HG02763 (cell line): ENCODE results near the gene TOX2.

Experiments
- ATAC-seq: cut with Tn5 transposase; IDR thresholded peaks from one replicate; pipeline ENCODE4 v1.9.1; 2021; ENCODE audit warnings: mild to moderate bottlenecking, moderate library complexity; ENCODE audit not compliant: unreplicated experiment

The TOX2 gene

DNA sequence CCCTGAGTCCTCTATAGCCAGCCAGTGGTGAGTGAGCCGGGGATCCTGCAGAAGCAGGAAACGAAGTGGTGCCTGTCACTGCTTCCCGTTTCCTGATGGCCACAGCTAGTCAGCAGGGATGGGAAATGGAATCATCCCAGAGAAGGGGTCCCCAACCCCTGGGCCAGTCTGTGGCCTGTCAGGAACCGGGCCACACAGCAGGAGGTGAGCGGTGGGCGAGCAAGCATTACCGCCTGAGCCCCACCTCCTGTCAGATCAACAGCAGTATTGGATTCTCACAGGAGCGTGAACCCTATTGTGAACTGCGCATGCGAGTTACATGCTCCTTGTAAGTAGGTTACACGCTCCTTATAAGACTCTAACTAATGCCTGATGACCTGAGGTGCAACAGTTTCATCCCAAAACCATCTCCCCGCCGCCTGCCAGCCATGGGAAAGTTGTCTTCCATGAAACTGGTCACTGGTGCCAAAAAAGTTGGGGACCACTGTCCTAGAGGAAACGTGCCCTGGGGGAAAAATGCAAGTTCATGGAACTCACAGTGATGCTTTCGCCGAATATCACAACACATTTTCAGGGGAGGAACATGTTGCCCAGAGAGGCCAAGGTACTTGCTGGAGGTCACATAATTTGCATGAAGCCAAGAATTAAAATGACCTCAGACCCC is 158.5 kb downstream of the TOX2 start:
- no peak for ATAC-seq

DNA sequence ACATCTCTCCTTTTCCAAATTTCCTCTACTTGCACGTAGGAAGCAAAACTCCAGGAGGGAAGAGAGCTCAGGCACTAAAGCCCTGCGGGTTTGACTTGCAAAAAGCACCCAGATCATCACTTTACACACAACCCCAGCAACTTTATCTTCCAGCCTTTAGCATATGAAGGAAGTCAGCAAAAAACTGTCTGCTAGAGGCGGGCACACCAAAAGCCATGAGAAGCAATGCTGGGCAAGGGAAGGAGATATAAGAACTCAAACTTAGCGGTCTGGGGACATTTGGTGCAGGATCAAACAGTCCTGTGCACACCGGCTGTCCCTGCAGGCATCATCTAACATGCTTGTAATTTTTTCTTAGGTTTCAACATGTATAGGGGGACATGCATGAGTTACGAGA is 159.0 kb downstream of the TOX2 start:
- ATAC-seq: no peak

DNA sequence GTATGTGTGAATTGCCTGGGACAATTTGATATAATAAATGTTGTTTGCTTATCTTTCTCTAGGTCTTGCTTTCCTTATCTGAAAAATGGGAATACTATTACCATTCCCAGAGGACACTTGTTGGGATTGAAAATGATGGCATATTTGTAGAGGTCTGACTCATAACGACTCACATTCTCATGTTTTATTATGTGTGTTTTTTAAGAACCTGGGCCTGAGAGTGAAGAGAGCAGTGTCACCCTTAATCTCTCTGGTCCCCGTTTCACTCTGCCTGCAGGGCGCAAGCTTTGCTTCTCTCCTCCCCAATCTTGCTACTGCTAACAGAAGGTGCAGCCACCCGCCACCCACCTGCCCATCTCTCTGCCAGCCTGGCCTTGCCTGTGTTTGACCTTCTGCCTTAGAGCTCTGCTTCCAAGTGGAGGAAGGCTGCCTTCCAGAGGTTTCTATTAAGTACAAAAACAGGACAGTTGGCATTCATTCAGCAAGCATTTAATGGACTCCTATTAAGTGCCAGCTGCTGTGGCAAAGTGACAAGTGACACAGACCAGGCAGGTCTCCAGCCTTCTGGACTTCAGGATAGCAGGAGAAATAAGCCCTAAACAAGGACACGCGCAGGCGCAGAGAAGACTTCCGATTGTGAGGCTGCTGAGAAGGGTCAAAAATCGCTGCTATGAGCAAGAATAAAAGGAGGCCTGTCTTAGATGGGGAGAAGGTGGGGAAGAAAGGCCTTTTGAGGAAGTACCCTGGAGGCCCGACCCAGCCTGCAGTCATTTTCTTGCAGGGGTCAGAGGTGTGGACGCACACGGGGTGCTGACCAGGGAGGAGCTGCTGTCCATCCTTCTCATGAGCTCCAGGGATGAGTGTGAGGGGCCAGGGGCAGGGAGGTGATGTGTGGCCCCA is 159.8 kb downstream of the TOX2 start:
- no peak for ATAC-seq

DNA sequence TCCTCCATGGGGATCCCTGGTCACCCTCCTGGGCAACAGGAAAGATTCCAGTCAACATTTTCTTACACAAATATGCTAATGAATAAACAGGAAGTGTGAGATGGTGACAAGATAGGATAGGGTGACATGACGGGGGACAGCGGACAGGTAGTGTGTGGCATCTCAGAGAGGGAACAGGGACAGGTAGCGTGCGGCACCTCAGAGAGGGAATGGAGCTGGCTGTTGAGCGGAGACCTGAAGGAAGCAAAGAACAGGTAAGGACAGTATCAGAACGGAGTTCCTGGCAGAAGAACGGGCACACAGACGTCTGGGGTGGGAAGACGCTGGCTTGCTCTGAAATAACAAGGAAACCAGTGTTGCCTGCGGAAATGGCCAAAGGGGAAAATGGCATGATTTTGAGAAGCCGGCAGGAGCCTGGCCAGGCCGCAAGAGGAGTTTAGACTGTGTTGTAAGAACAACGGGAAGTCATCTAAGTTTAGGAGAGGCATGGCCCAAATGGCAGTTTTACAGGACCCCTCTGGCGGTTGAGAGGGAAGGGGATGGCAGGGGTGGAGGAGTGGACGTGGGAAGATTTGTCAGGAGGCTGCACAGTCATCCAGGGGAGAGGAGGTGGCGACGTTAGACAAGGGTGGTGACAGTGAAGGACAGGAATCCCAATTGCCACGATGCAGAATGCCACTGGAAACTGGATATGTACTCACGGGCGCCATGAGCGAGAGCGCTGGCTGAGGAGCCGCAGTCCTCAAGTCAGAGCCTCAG is 160.7 kb downstream of the TOX2 start:
- ATAC-seq: no peak

DNA sequence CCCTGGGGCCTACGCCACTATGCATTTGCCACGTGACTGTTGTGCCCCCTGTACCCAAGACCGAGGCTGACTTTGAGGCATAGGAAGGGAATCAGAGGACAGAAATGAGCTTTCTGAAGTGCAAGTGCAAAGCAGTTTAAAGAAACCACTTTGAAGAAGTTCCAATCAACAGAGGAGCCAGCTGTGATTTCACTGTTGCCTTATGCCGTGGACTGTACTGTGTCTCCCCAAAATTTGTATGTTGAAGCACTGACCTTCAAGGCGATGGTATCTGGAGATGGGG is 161.2 kb downstream of the TOX2 start:
- no peak for ATAC-seq

DNA sequence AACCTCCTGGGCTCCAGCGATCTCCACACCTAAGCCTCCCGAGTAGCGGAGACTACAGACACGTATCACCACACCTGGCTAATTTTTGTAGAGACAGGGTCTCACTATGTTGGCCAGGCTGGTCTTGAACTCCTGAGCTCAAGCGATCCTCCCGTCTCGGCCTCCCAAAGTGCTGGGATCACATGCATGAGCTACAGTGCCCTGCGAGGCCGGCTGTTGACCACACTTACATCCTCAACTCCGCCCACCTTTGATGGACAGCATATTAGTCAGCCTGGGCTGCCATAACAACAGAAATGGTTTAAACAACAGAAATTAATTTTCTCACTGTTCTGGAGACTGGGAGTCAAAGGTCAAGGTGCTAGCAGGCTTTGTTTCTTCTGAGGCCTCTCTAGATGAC is 164.6 kb downstream of the TOX2 start:
- no peak for ATAC-seq

DNA sequence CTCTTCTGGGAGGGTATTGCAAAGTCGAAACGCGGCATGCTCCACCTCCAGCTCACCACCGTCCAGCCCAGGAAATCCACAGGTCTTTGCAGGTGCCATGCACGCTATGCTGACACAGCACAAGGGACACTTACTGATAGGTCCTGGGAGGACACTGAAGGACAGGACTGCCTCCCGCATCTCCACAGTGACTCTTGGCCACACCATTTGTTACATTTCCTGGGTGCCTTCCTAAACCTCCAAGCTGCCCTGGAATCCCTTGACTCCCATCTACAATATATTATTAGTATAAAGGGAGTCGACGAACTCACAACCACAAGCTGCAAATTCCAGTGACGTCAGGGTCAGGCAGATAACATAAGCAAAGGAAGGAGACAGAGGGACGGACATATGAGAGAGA is 165.4 kb downstream of the TOX2 start:
- no peak for ATAC-seq

DNA sequence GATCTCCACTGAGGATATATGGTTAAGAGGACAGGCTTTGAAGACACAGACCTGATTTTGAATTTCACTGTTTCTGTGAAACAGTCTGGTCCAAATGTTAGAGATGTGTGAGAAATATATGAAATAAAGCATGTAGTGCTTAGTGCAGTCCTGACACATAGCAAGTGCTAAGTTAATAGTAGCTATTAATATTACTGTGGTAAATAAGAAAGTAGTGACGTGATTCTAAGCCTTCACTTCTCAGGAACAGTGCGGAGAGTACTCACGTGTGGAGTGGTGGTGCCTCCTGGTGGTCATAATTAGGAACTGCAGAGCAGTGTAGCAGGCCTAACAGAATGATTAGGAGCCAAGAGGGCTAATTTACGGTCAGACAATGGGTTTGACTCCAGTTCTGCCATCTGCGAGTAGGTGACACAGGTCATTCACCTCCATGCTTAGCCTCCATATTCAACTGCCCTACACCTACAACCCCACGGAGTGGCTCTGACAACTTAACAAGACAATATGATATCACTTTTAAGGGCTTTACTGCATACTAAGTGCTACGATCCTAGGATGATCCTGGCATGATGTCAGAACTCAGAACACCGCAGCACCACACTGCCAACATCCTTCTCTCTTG is 166.1 kb downstream of the TOX2 start:
- no peak for ATAC-seq

DNA sequence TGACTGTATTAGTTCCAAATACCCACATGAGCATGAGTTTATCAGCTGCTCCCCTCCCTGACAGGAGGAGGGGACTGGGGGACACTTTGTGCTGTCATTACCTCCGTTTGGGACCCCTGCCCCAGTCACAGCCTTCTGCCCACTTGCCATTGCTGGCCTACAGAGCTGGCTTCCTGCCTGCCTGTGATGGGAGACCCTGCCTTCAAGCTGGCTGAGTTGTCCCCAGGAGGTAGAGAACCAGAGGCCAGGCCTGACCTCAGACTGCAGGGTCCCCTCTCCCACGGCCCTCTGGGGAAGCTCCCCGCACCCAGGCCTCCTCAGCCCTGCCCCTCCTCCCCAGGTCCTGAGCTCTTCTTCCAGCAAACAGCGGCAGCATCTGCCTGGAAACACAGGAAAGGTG is 166.8 kb downstream of the TOX2 start:
- ATAC-seq: no peak

DNA sequence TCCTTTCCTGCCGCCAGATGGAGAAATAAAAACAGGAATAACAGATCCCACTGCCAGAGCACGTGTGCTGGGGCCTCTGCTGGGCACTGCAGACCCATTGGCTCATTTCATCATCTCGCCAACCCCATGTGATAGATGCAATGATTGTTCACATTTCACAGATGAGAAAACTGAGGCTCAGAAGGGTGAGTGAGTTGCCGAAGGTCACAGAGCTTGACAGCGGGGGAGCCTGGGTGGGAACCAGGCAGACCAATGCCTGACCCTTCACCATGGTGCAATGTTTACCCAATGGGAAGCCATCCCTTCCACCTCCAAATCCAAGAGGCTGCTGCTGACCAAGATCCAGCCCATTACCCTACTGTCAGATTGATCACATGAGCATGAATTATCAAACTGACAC is 167.2 kb downstream of the TOX2 start:
- ATAC-seq: no peak

DNA sequence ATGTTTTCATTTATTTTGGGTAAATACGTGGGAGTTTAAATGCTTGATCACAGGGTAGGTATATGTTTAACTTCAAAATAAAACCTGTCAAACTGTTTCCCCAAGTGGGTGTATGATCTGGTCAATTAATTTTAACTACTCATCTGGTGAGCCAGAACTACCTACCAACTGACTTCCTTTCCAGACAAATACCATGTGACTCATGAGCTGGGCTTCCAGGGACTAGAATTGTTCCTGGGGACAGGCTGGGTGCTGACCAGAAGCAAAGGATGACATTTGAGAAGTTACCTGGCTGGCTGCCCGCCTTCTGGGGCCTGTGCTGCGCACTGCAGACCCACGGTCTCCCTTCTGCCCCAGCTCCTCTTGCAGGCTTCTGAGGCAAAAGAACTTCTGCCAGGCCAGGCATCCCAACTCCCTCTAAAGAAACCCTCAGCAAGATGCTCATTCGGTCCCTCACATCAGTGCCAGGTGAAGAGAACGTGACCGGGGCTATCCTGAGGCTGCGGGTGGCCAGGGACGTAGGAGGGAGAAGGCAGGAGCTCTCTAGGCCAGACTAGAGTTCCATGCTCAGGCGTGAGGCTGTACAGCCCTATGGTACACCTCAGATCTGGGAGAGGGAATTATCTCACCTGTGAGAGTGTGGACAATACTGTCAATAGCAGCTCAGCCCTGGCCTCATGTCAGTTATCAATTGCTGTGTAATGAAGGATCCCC is 168.7 kb downstream of the TOX2 start:
- ATAC-seq: no peak

DNA sequence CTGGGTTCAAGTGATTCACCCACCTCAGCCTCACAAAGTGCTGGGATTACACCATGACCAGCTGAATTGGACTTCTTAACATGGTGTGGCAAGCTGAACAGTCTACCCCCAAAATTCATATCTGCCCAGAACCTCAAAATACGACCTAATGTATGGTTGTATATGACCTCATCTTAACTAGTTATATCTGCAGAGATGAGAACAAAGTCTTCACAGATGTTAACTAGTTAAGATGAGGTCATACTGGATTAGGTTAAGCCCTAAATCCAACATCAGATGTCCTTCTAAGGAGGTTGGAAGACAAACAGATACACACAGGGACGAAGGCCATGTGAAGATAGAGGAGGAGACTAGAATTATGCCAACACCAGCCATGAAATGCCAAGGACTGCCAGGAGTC is 169.8 kb downstream of the TOX2 start:
- ATAC-seq: no peak

DNA sequence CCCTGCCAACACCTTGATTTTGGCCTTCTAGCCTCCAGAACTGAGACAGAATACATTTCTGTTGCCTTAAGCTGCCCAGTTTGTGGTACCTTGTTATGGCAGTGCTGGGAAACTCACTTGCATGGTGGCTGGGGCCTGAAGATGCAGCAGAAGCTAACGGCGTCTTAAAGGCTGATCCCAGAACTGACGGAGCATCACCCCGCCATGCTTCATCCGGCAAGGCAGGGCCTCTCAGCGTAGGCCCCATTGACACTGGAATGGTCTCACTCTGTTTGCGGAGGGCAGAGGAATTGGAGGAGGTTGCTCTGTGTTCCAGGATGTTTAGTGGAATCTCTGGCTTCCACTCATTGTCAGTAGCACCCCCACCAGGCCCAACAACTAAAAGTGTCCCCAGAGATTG is 170.2 kb downstream of the TOX2 start:
- ATAC-seq: no peak

DNA sequence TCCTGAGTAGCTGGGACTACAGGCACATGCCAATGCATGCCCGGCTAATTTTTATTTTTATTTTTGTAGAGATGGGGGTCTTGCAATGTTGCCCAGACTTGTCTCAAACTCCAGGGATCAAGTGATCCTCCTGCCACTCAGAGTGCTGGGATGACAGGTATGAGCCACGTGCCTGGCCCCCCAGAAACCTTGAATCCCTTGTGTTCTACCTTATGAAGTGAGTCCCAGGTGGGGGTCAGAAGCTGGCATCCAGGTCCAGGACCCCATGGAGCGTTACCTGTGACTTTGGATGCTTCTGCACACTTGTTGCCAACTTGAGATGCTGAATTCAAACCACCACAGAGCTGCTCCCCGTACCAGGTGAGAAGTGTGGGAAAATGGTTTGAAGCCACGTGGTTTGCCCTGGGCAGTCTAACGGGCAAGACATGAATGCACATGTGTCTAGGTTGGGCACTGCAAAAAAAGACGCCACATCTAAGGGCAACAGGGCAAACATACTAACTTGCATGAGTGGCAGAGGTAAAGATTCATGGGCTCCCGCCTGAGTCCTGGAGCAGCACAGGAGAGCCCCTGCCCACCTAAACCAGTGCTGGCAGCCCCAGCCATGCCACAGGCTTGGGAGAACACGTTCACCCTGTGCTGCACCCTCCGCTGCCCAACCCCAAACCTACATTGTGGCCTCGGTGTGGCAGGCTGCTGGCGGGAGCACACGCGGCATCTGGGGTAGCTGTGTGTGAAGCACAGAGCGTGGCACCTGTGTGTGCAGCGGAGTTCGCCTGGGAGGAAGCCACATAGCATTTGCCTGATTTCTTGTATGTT is 171.2 kb downstream of the TOX2 start:
- ATAC-seq: no peak

DNA sequence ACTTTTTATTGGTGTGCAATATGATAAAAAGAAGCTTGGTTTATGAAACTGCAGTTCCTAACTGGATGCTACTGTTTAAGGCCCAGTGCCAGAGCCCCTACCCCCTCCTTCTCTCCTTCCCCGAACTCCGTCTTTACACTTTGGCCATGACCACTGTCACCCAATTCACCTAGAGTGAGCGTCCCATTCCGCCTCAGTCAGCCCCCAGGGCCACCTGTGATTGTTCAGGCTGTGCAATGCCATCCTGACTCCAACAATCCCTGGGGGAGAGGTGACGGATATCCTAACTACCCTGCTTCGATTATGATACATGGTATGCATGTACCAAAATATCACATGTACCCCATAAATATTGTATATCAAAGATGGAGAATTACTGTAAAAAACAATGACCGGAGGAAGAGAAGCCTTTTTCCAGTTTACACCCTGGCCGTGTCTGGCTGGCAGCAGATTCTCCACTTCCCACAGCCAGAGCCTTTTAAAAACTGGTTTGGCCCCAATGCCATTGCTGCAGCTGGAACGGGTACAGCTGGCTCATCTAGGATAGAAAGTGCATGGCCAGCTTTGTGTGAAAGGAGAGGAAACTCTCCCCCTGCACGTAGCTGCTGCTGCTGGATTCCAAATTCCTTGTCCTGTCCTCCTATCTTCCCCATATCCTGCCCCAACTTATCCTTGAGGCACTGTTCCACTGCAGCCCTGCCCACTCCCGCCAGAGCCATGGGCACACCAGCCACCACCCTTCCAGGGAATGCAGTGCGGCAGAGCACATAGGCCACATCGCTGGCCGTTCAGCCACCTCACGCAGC is 172.6 kb downstream of the TOX2 start:
- no peak for ATAC-seq

DNA sequence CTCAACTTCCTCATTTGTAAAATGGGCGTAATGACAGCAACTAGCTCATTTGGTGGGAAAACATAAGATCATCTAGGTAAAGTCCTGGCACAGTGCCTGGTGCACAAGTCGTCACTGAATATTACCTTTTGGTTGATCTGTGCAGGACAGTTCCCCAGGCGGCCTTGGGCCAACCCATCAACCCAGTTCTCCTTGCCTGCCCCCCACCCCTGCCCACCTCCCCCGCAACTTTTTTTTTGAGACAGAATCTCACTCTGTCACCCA is 173.1 kb downstream of the TOX2 start:
- ATAC-seq: no peak

DNA sequence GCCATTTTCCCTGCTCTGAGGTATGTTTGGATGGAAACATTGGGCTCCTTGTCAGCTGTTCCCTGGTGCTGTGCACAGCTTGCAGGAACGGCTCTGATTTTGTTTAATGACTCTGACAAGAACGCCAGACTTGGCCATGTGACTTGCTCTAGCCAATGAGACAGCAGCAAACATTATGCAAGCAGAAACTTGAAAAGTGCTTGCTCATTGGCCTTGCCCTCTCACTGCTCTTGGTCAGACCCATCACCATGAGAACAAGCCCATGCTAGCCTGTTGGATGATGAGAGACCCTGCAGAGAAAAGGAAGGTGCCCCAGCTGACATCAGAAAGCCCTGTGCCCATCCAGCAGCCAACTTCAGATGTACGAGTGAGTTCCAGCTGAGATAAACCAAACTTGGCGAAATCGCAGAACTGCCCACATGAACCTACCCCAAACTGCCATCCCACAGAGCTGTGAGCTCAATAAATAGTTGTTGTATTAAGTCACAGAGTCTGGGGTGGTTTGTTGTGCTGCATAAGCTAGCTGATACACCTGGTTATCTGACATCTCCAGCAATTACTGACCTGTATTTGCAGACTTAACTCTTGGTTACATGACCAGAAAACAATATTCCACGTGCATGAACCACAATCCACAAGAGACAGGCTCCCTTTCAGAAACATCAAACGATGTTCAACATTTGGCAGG is 175.5 kb downstream of the TOX2 start:
- ATAC-seq: no peak

DNA sequence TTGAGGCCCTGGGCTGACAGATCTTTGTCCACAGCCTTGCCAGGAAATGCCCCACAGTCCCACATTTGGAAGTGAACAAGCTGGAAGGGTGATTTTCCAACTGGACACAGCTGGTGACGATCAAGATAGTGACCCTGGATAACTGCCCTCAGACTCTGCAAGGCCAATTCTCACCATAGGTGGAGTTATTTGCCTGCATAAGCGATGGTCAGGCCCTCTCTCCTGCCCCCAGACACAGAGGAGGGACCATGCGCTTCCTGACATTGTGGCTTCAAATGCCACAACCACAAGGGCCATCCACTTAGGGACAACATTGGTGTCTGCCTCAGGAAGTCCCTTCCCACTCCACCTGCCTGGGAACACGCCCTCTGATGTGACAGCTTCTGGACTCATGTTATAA is 176.4 kb downstream of the TOX2 start:
- no peak for ATAC-seq
